Neuronal stem cell (in vitro differentiated cells): ENCODE measurements around the gene RPL34.

Experiments
- DNase-seq: peaks from one replicate; pipeline ENCODE4 v3.0.0-alpha.2; 2013; ENCODE audit warnings: low spot score
- H2AFZ ChIP-seq: one replicate; pipeline ENCODE4 v1.6.1; 2013; ENCODE audit warnings: mild to moderate bottlenecking, low read length, inconsistent platforms
- H2AK5ac ChIP-seq: 2 replicates; pipeline ENCODE4 v1.6.1; 2013; ENCODE audit warnings: low read depth, mild to moderate bottlenecking, inconsistent platforms, low read length, moderate library complexity, mixed read lengths
- H2BK120ac ChIP-seq: 2 replicates; pipeline ENCODE4 v1.6.1; 2013; ENCODE audit warnings: low read depth, mild to moderate bottlenecking, inconsistent platforms, low read length, moderate library complexity, mixed read lengths
- H2BK12ac ChIP-seq: one replicate; pipeline ENCODE4 v1.6.1; 2013; ENCODE audit warnings: low read length, inconsistent platforms
- H2BK15ac ChIP-seq: 2 replicates; pipeline ENCODE4 v1.6.1; 2013; ENCODE audit warnings: mild to moderate bottlenecking, low read length, inconsistent platforms, mixed read lengths
- H2BK5ac ChIP-seq: one replicate; pipeline ENCODE4 v1.6.1; 2013; ENCODE audit warnings: inconsistent platforms, mild to moderate bottlenecking, low read length, moderate library complexity
- H3K14ac ChIP-seq: one replicate; pipeline ENCODE4 v1.6.1; 2013; ENCODE audit warnings: low read length, inconsistent platforms
- H3K18ac ChIP-seq: 2 replicates; pipeline ENCODE4 v1.6.1; 2013; ENCODE audit warnings: low read length, inconsistent platforms
- H3K23ac ChIP-seq: 2 replicates; pipeline ENCODE4 v1.6.1; 2013; ENCODE audit warnings: low read depth, mild to moderate bottlenecking, mixed read lengths, low read length, inconsistent platforms; ENCODE audit not compliant: poor library complexity
- H3K27ac ChIP-seq: replicated peaks from 3 replicates; pipeline ENCODE4 v1.5.1; 2013; ENCODE audit warnings: low read length, inconsistent platforms
- H3K27me3 ChIP-seq, 3 experiments: 2 replicates each; pipeline ENCODE4 v1.6.1; 2013; ENCODE audit warnings: low read length in 3 of 3, mild to moderate bottlenecking in 2 of 3, inconsistent platforms in 1 of 3, low read depth in 1 of 3, mixed read lengths in 1 of 3, moderate library complexity in 1 of 3; ENCODE audit not compliant: control insufficient read depth in 3 of 3, insufficient read depth in 3 of 3
- H3K36me3 ChIP-seq, 2 donors: replicated peaks in 1 of 2; 2 replicates each; pipeline ENCODE4 v1.6.1; 2013; ENCODE audit warnings: low read length in 2 of 2; ENCODE audit not compliant: control insufficient read depth in 2 of 2, insufficient read depth in 2 of 2
- H3K4ac ChIP-seq: 2 replicates; pipeline ENCODE4 v1.6.1; 2013; ENCODE audit warnings: inconsistent platforms, mild to moderate bottlenecking, low read length, moderate library complexity
- H3K4me1 ChIP-seq, 2 donors: 1 replicate in 1 of 2; 2 replicates in 1 of 2; pipeline ENCODE4 v1.6.1; 2013; ENCODE audit warnings: low read length in 2 of 2, low read depth in 1 of 2; ENCODE audit not compliant: control insufficient read depth in 2 of 2, insufficient read depth in 1 of 2
- H3K4me2 ChIP-seq: one replicate; pipeline ENCODE4 v1.6.1; 2013; ENCODE audit warnings: mild to moderate bottlenecking, low read length, inconsistent platforms; ENCODE audit not compliant: insufficient read depth, poor library complexity, severe bottlenecking
- H3K4me3 ChIP-seq, 2 donors: 2 replicates each; pipeline ENCODE4 v1.5.1; 2013; ENCODE audit warnings: low read length in 2 of 2, mild to moderate bottlenecking in 2 of 2, inconsistent platforms in 1 of 2, moderate library complexity in 1 of 2
- H3K79me1 ChIP-seq: one replicate; pipeline ENCODE4 v1.6.1; 2013; ENCODE audit warnings: low read depth, mild to moderate bottlenecking, inconsistent platforms, low read length, moderate library complexity
- H3K9ac ChIP-seq: one replicate; pipeline ENCODE4 v1.6.1; 2013; ENCODE audit warnings: mild to moderate bottlenecking, low read depth, low read length, inconsistent platforms; ENCODE audit not compliant: poor library complexity
- H3K9me3 ChIP-seq, 2 donors: replicated peaks in 1 of 2; 2 replicates each; pipeline versions ENCODE3 to v1.6.1; 2013; ENCODE audit warnings: low read length in 2 of 2, mild to moderate bottlenecking in 2 of 2, inconsistent platforms in 1 of 2, low read depth in 1 of 2, mixed read lengths in 1 of 2, moderate library complexity in 1 of 2; ENCODE audit not compliant: control insufficient read depth in 2 of 2, insufficient read depth in 1 of 2
- H4K8ac ChIP-seq: one replicate; pipeline ENCODE4 v1.6.1; 2013; ENCODE audit warnings: low read depth, mild to moderate bottlenecking, inconsistent platforms, low read length, moderate library complexity
- H4K91ac ChIP-seq: one replicate; pipeline ENCODE4 v1.6.1; 2013; ENCODE audit warnings: low read length, low read depth, mild to moderate bottlenecking, inconsistent platforms; ENCODE audit not compliant: poor library complexity
- WGBS, 2 donors: extraction: QIAGEN DNeasy Blood & Tissue Kit; methylation state at CpG; one replicate each; pipeline ENCODE4 v1.1.7; 2013; ENCODE audit warnings: missing lambda C conversion rate in 2 of 2, mixed read lengths in 1 of 2; ENCODE audit not compliant: insufficient read length in 2 of 2, insufficient replicate concordance in 1 of 2; ENCODE audit errors: extremely low coverage in 2 of 2; 5-methylcytosine and 5-hydroxymethylcytosine counted together

Gene RPL34

GRCh38 chr4:108646706-108647105, 26.3 kb downstream of the RPL34 start:
- no peak overlapping the region for H3K23ac ChIP-seq
- H3K27ac ChIP-seq: no peak overlapping the region
- H3K4me3 ChIP-seq: no peak overlapping the region
- no peak overlapping the region for H2BK12ac ChIP-seq
- no peak overlapping the region for H2BK15ac ChIP-seq
- no peak overlapping the region for H3K4ac ChIP-seq
- no peaks in the 10 kb centered on the region for H3K36me3 ChIP-seq
- H3K14ac ChIP-seq: no peak overlapping the region
- H4K8ac ChIP-seq: no peak overlapping the region
- no peak overlapping the region for H4K91ac ChIP-seq
- no peaks in the 10 kb centered on the region for H3K4me1 ChIP-seq
- no peak overlapping the region for H3K18ac ChIP-seq
- no CpG with 5 or more reads among the region's 3 CpGs for WGBS, 2 donors
- no peak overlapping the region for H3K9ac ChIP-seq
- H2AK5ac ChIP-seq: no peak overlapping the region
- no peak overlapping the region for H3K4me2 ChIP-seq
- no peak overlapping the region for H2BK5ac ChIP-seq
- H2AFZ ChIP-seq: no peak overlapping the region
- H2BK120ac ChIP-seq: no peak overlapping the region
- no peak for DNase-seq
- H3K9me3 ChIP-seq: no peaks in the 10 kb centered on the region
- no peaks in the 10 kb centered on the region for H3K27me3 ChIP-seq
- no peaks in the 10 kb centered on the region for H3K79me1 ChIP-seq

GRCh38 chr4:108649863-108650211, 29.5 kb downstream of the RPL34 start:
- H3K4ac ChIP-seq: no peak overlapping the region
- no peak overlapping the region for H2BK15ac ChIP-seq
- no peaks in the 10 kb centered on the region for H3K27me3 ChIP-seq
- H3K4me1 ChIP-seq: no peaks in the 10 kb centered on the region
- no peak overlapping the region for H3K27ac ChIP-seq
- no peak overlapping the region for H2BK5ac ChIP-seq
- no peak overlapping the region for H4K8ac ChIP-seq
- peaks cover 0 to 16% of the 10 kb centered on the region in 2 donors for H3K36me3 ChIP-seq
- H2BK12ac ChIP-seq: no peak overlapping the region
- no peak overlapping the region for H2AK5ac ChIP-seq
- H3K9me3 ChIP-seq: no peaks in the 10 kb centered on the region
- H3K4me2 ChIP-seq: peak overlapping the region; percentile 51
- no peak overlapping the region for H3K14ac ChIP-seq
- peak overlapping the region; percentile 93 for H2AFZ ChIP-seq
- peak overlapping the region in 1 of 2 donors; percentile 60 for H3K4me3 ChIP-seq
- H4K91ac ChIP-seq: no peak overlapping the region
- no CpG with 5 or more reads among the region's 6 CpGs for WGBS, 2 donors
- DNase-seq: no peak
- H3K9ac ChIP-seq: no peak overlapping the region
- no peak overlapping the region for H3K23ac ChIP-seq
- H3K18ac ChIP-seq: no peak overlapping the region
- H2BK120ac ChIP-seq: no peak overlapping the region
- peaks cover 3% of the 10 kb centered on the region for H3K79me1 ChIP-seq

DNA sequence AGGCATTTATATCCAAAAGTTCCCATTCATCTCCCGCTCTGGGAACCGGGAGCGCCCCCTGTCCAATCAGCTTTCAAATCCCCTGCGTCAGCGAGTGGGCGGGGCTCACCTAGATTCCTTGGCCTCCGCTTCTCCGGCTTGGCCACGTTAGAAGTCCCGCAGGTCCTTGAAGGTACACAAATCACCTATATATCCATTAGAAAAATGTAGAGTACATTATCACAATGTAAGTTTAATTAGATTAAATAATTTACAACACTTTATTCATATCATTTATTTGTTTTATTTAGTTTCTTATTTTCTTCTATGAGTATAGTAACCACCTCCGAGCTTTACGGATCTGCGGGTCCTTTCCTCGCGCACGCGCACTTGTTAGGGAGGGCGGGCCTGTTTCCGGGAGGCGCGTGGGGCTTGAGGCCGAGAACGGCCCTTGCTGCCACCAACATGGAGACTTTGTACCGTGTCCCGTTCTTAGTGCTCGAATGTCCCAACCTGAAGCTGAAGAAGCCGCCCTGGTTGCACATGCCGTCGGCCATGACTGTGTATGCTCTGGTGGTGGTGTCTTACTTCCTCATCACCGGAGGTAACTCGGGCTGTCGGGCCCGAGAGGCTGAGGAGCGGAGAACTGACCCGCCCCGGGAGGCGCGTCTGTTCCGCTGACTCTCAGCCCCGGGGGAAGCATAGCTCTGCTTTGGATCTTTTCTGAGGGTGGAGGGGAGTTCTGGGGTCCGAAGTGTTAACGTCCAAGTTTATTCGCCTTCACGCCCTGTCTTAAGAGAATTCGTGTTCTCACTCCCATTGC, 30.0 kb downstream of the RPL34 start, which contains the start of gene OSTC:
Gene OSTC (plus strand): TSS at position 388 of the 802 bp plus-strand sequence. CDS start 57 bp downstream, at position 445.
- H3K27ac ChIP-seq: no peak within 1 kb of the TSS
- no CpG with 5 or more reads among the region's 45 CpGs for WGBS, 2 donors

GRCh38 chr4:108651014-108651791, 30.8 kb downstream of the RPL34 start:
- H3K4me2 ChIP-seq: peak overlapping the region; percentile 58
- H3K9ac ChIP-seq: peak overlapping the region; percentile 93
- no peaks in the 10 kb centered on the region for H3K4me1 ChIP-seq
- H3K36me3 ChIP-seq: peaks cover 0 to 29% of the 10 kb centered on the region in 2 donors
- H3K4me3 ChIP-seq: peak overlapping the region; percentile 60 to 98
- H2BK5ac ChIP-seq: no peak overlapping the region
- H3K14ac ChIP-seq: no peak overlapping the region
- no peak overlapping the region for H2AK5ac ChIP-seq
- DNase-seq: peak; percentile 9
- H3K4ac ChIP-seq: no peak overlapping the region
- 100% methylated on average over 1 of the region's 9 CpGs; no CpG with 5 or more reads in 1 of the 2 donors for WGBS, 2 donors
- H3K27me3 ChIP-seq: no peaks in the 10 kb centered on the region
- H3K9me3 ChIP-seq: no peaks in the 10 kb centered on the region
- no peak overlapping the region for H2BK12ac ChIP-seq
- no peak overlapping the region for H3K23ac ChIP-seq
- no peak overlapping the region for H4K8ac ChIP-seq
- H3K27ac ChIP-seq: no peak overlapping the region
- H4K91ac ChIP-seq: no peak overlapping the region
- peaks cover 3% of the 10 kb centered on the region for H3K79me1 ChIP-seq
- H2BK15ac ChIP-seq: no peak overlapping the region
- peak overlapping the region; percentile 93 for H2AFZ ChIP-seq
- H2BK120ac ChIP-seq: no peak overlapping the region
- no peak overlapping the region for H3K18ac ChIP-seq

More for the DNA sequence above, 30.0 kb downstream of the RPL34 start, which contains the start of gene OSTC:
- peaks cover 3% of the 10 kb centered on the region for H3K79me1 ChIP-seq
- H3K9me3 ChIP-seq: no peaks in the 10 kb centered on the region
- peaks cover 0 to 21% of the 10 kb centered on the region in 2 donors for H3K36me3 ChIP-seq
- H3K4me2 ChIP-seq: peak within 1 kb of the TSS; percentile 58
- DNase-seq: peak; percentile 94
- H2AK5ac ChIP-seq: no peak within 1 kb of the TSS
- no peaks in the 10 kb centered on the region for H3K27me3 ChIP-seq
- H3K4ac ChIP-seq: no peak within 1 kb of the TSS
- peak within 1 kb of the TSS; percentile 81 for H3K23ac ChIP-seq
- H2BK5ac ChIP-seq: no peak within 1 kb of the TSS
- H4K8ac ChIP-seq: no peak within 1 kb of the TSS
- no peak within 1 kb of the TSS for H3K14ac ChIP-seq
- no peak within 1 kb of the TSS for H2BK120ac ChIP-seq
- peak within 1 kb of the TSS; percentile 53 for H3K18ac ChIP-seq
- peak within 1 kb of the TSS; percentile 93 for H2AFZ ChIP-seq
- H2BK15ac ChIP-seq: no peak within 1 kb of the TSS
- H3K4me1 ChIP-seq: no peaks in the 10 kb centered on the region
- H4K91ac ChIP-seq: no peak within 1 kb of the TSS
- peak within 1 kb of the TSS; percentile 60 to 98 for H3K4me3 ChIP-seq
- peak within 1 kb of the TSS; percentile 93 for H3K9ac ChIP-seq
- no peak within 1 kb of the TSS for H2BK12ac ChIP-seq
